Hepatocyte (in vitro differentiated cells): ENCODE measurements around the gene COX20.

Experiments used
- EZH2phosphoT487 ChIP-seq: fragments of 200-600 bp; sonication (generic); IDR thresholded peaks from one replicate; pipeline ENCODE4 v1.6.1; 2018; ENCODE audit warnings: antibody characterized with exemption, mild to moderate bottlenecking, low read depth, moderate library complexity; ENCODE audit not compliant: unreplicated experiment, severe bottlenecking
- TF ChIP-seq, protein P1 (sequence below): fragments of 200-600 bp; sonication (generic); IDR thresholded peaks from 2 replicates; pipeline ENCODE4 v1.5.1; 2016; ENCODE audit warnings: antibody characterized with exemption, mild to moderate bottlenecking; ENCODE audit not compliant: poor library complexity

GRCh38 chr1:244802556-244803239 lies 32.8 kb upstream of the COX20 start:
- TF ChIP-seq, protein P1, sequence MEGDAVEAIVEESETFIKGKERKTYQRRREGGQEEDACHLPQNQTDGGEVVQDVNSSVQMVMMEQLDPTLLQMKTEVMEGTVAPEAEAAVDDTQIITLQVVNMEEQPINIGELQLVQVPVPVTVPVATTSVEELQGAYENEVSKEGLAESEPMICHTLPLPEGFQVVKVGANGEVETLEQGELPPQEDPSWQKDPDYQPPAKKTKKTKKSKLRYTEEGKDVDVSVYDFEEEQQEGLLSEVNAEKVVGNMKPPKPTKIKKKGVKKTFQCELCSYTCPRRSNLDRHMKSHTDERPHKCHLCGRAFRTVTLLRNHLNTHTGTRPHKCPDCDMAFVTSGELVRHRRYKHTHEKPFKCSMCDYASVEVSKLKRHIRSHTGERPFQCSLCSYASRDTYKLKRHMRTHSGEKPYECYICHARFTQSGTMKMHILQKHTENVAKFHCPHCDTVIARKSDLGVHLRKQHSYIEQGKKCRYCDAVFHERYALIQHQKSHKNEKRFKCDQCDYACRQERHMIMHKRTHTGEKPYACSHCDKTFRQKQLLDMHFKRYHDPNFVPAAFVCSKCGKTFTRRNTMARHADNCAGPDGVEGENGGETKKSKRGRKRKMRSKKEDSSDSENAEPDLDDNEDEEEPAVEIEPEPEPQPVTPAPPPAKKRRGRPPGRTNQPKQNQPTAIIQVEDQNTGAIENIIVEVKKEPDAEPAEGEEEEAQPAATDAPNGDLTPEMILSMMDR, result no peak
- no peak for TF ChIP-seq EZH2phosphoT487
